ELF-1 (cell line): ENCODE data around the gene RNF40.

Experiments
- DNase-seq: peaks from one replicate; pipeline ENCODE4 v3.0.0-alpha.2; 2016; ENCODE audit warnings: low read depth, low spot score

Gene RNF40

DNA sequence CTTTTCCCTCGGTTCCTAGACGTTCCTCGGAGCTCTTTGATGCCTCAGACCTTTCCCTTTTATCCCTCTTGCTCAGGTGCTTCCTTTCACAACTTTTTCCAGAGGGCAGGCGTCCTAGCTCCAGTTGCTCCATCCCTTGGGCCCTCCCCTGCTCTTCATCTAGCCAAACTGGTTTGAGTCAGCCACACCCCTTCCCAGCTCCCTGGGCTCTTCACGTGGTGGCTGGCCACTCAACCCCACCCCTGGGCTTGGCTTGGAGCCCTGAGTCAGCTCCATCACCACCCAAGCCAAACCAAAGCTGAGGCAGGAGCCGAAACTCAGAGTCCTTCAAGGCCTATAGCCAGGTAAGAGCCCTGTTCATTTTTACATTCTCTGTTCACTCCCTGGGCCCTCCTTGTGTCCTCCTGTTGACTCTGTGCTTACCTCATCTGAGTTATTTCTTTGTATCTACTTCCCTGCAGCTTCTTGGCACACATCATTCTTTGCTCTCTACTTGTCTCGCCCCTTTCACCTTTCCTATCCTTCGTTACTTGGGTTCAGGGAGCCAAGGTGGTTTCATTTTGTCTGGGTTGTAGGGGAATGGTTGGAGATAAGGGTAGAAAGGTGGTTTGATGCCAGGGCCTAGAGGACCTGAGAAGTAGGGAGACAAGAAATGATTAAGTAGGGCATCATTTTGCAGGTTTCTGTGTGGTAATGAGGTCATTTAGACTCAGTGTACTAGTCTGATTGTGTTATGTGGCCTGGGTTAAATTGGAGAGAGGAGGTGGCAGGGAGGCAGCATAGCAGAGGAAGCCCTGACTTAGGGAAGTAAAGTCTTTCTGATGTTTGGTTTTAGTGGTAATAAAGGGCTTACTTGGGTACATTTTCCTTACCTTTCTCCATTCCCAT lies 21.5 kb upstream of the RNF40 start:
- peak; percentile 88 for DNase-seq

DNA sequence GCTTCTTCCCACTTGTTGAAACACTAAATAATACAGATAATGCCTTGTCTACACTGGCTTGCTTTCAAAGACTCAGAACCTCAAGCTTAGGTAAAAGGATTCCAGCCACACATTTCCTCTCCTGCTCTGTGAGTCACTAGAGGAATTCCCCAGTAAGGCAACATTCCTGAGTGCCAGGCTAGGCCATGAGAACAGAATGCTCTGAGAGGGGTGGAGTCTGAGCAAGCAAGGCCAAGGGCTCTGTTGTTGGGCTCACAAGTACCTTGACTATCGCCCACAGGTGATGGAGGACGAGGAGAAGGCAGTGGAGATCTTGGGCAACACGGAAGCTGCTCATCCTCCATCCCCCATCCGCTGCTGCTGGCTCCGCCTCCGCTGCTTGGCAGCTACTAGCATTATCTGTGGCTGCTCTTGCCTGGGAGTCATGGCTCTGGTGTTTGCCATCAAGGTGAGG lies 20.6 kb upstream of the RNF40 start:
- peak; percentile 73 for DNase-seq

DNA sequence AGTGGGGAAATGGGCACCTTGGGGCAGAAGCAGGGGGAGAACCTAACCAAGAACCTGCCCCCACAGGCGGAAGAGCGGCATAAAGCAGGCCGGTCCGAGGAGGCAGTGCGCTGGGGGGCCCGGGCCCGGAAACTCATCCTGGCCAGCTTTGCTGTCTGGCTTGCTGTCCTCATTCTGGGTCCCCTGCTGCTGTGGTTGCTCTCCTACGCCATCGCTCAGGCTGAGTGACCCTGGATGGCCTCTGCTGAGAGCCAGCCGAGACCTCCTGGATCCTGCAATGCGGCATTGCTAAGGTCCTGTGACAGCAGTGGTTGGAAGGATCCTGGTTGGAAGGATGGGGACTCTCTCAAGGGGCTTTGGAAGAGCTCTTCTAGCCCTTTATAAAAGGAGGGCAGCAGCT lies 18.4 kb upstream of the RNF40 start:
- DNase-seq, result no peak

DNA sequence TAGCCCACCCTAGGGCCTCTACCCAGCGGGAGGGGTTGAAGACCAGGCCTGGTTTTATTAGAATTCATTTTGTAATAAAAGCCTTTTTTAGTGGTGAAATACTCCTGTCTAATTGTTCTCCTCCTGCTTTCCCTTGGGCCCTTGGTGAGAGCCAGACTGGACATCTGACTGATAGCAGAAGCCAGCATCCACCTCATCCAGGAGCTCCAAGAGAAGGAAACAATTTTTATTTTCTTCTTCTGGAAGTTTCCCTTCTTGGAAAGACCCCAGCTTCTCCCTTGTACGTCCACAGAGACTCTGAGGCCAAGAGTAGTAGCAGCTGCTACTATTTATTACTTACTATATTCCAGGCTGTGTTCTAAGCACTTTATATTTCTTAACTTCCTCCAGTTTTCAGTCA lies 17.9 kb upstream of the RNF40 start:
- no peak for DNase-seq

DNA sequence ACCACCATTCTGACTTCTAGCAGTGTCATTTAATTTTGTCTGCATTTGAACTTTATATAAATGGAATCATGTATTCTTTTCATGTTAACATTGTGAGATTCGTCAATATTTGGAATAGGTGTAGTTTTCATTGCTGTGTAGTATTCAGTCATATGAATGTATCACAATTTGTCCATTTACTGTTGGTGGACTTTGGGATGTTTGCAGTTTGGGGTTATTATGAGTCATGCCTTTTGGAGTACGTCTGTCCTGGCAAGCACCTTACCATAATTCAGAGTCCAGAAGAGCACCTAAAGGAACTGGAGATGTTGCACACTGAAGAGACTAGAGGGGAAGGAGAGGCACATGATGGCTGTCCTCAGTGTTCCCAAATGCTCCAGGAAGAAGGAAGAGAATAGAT lies 17.0 kb upstream of the RNF40 start:
- no peak for DNase-seq

DNA sequence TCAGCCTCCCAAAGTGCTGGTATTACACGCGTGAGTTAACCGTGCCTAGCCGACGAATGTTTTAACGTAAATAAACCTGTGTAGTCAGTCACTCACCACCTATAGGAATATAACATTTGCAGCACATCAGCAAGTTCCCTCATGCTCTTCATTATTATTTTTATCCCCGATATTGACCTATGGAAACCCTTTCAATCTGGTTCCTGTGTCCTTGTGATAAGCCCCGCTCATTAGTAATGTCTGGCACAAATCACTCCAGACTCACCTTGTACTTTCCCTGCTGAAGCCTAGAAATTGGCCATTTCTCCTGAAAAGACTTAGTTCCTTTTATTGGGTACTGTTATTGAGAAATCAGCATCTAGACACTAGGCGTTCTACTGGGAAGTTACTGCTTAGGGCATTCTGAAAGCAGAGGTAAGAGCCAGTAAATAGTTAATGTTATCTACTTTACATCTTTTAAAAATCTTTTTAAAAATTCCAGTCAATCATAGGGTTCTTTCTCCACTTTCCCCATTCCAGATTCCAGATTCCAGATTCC lies 15.4 kb upstream of the RNF40 start:
- DNase-seq, result no peak

DNA sequence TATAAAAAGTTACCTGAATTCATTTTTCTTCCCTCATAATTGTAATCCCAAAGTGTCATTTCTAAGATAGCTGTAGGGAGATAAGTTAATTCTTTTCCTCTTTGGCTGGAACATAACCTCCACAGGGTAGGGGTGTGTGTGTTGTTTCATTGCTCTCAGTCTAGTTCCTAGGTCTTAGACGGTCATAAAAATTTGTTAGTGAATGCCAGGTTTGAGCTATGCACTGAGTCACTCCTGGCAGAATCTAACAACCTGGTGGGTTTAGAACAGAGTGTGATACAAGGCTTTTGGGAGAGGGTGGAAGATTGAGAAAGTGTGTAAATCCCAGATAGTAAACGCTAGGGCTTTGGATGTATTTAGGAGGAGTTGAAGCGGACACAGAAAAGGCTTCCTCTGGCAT lies 14.8 kb upstream of the RNF40 start:
- DNase-seq, result no peak

DNA sequence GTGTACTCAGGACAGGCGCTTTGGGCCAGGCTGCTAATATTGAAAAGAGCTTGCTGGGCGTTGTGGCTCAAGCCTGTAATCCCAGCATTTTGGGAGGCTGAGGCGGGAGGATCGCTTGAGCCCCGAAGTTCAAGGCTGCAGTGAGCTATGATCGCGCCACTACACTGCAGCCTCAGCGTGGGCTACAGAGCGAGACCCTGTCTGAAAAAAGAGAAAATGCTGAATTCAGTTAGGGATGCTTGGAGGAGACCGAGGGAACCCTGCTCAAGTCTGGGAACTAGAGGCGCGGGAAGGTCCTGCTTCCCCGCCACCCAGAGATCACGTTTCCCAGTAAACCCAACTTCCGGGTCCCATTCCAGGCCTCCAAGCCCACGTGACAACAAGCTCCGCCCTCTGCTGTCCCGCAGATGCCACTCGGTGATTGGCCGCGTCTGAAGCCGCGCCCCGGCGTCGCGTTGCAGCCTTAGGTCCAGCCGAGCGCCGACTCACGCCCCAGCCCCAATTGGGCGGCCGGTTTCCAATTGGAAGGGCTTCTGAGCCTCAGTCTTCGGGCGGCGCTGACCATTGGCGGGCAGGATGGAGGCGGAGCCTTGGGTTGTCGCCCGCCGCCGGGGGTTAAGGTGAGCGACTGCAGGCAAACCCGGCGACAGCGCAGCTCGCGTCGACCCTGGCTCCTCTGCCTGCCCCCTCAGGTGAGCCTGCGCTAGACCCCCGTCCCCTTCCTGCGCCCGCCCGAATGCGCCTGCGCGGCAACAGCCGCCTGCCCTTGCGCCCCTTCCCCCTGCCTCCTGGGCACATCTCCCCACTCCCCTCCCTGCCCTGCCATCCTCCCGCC lies 14.1 kb upstream of the RNF40 start, which contains the start of gene PHKG2:
PHKG2 (plus strand) TSS at position 627 of the 835 bp plus-strand sequence. CDS start 396 bp downstream, outside the sequence.
- DNase-seq, result peak; percentile 100

DNA sequence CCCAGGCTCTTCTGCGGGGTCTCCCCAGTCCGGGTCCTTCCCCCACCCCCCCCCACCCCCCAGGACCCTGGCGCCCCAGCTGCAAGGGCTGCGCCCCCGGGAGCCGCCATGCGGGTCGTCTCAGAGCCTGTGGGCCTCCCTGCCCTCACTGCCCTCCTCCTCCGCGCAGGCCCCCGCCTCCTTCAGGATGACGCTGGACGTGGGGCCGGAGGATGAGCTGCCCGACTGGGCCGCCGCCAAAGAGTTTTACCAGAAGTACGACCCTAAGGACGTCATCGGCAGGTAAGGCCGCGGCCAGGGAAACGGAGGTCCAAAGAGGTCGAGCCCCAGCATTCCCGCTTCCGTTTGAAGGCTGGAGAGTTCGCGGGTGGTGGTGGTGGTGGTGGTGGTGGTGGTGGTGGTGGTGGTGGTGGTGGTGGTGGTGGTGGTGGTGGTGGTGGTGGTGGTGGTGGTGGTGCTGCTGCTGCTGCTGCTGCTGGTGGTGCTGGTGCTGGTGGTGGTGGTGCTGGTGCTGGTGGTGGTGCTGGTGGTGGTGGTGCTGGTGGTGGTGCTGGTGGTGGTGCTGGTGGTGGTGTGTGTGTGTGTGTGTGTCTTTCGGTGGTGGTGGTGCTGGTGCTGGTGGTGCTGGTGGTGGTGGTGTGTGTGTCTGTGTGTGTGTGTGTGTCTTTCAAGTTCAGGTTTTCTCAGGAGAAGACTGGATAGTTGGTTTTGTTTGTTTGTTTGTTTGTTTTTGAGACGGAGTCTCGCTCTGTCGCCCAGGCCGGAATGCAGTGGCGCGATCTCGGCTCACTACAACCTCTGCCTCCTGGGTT lies 13.3 kb upstream of the RNF40 start:
- peak; percentile 34 for DNase-seq

DNA sequence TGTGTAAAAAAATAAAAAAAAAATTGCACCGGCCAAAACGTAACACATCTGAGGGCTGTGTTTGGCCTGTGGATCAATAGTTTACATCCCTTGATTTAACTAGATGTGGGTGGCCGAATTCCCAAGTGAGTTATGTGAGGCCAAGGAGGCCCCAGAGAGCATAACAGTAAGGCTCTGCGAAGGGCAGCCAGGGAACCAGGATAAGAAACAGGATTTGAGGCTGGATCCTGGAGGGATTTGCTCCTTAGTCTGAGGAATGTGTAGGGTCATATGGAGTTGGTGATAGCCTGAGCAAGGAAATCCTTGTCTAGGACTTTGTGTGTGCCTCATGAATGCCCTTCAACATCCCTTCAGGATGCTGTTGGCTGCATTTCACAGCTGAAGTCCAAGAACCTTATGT lies 11.9 kb upstream of the RNF40 start:
- no peak for DNase-seq

DNA sequence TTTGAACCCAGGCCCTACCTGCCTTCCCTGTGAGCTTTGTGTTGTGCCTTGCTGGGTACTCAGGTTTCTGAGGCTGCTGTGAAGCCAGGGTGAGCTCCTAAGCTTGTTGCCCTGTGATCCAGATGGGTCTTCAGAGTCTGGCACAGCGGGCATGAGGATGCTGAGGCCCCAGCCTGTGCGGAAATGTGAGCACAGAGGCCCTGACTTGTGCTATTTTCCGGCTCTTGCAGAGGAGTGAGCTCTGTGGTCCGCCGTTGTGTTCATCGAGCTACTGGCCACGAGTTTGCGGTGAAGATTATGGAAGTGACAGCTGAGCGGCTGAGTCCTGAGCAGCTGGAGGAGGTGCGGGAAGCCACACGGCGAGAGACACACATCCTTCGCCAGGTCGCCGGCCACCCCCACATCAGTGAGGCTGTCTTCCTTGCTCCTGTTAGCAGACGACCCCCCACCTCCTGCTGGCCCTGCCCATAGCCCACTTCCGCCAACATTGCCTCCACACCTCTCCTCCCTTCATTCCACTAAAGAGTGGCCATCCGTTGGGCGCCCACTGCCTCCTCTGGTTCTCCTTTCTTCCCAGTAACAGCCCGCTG lies 11.2 kb upstream of the RNF40 start:
- no peak for DNase-seq

DNA sequence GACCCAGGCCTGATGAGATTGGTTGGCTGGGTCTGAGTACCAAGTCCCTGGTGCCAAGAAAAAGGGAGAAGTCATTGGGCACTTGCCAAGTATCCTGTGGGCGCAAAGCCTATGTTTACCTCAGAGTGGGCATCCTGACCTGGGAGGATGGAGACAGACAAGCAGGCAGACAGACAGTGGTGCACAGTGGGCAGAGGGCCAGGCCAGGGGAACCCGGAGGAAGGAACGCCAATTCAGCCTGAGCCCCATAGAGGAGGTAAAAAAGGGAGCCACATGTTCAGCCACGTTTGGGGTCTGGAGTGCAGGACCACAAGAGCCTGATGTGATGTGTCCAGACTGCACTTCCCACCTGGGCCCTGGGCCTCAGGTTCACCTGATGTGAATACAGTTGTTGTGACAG lies 8.5 kb upstream of the RNF40 start:
- DNase-seq, result no peak

DNA sequence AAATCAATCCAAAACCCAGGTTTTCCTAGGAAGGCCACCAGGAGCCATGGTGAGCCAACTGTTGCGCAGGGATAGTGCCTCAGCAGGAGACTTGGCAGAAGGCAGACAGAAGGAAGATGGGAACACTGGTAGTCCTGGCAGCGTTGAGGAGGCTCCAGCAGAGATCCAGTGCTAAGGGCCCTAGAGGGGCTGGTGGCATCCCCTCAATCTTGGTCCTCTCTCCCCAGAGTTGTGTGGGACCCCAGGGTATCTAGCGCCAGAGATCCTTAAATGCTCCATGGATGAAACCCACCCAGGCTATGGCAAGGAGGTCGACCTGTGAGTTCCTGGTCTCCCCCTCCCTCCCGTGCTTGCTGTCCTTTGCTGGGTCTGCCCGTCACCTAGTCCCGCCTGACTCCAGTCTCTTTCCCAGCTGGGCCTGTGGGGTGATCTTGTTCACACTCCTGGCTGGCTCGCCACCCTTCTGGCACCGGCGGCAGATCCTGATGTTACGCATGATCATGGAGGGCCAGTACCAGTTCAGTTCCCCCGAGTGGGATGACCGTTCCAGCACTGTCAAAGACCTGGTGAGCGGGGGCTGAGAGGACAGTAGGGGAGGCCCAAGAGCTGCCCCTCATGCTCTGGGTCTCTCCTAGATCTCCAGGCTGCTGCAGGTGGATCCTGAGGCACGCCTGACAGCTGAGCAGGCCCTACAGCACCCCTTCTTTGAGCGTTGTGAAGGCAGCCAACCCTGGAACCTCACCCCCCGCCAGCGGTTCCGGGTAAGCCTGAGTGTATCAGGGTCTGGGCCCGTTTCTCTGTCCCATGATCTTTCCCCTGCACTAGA lies 6.0 kb upstream of the RNF40 start:
- no peak for DNase-seq

DNA sequence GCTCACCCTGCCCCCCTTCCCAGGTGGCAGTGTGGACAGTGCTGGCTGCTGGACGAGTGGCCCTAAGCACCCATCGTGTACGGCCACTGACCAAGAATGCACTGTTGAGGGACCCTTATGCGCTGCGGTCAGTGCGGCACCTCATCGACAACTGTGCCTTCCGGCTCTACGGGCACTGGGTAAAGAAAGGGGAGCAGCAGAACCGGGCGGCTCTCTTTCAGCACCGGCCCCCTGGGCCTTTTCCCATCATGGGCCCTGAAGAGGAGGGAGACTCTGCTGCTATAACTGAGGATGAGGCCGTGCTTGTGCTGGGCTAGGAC lies 5.4 kb upstream of the RNF40 start:
- no peak for DNase-seq

DNA sequence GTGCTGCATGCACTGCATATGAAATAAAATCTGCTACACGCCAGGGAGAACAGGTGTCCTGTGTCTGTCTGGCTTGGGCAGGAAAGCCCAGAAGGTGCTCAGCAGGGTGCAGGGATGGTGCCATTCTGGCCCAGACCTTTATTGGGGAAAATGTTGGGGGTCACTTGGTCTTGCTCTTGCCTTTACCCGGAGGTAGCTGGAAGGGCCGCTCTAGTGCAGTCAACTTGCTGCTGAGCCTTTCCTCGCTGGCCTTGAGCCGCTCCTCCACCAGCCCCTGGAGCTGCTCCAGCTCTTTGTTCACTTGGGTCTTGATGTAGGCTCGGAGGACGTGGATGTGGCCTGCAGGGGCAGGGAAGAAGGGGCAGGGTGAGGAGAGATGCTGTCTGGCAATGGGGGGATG lies 4.8 kb upstream of the RNF40 start:
- DNase-seq, result no peak

DNA sequence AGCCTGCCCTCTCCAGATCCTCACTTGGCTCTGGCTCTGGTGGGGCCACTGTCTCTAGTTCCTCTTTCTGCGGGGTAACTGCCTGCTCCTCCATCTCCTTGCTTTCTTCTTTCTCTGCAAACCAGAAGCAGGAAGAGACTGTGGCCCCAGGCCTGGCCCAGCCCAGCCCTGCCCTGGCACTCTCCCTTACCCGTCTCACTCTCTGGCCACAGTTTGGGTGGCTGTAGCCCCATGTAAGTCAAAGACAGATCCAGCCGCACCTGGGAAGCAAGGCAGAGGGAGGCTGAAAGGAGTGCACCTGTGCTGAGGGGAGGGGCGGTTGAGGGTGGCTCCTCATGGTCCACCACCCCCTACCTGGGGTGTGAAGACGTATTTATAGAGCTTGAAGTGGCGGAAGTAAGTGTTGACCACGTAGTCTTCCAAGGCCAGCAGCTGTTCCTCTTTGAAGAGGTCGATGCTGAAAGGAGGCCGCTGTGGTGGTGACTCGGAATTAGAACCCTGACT lies 3.1 kb upstream of the RNF40 start:
- DNase-seq, result no peak

DNA sequence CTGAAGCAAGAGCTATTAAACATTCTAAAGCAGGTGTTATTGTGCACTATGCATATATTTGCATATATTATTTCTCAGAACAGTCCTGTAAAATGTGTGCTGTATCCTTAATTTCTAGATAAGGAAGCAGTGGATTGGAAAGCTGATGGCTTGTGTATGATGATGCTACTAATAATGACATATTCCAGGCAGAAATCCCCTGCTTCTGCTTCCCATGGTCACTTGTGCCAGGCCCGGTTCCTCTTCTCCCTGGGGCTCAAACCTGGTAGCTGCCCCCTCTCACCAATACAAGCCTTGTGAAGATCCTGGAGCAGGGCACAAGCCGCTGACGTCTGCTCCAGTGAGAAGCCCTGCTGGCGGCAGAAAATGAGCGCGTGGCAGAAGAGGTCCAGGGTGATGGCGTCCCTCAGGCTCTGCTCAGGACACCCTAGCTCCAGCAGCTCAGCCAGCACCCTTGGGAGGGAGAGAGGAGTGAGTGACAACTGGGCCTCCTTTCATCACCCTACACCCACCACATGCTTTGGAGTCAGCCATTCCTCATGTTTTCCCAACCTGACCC lies 2.0 kb upstream of the RNF40 start:
- no peak for DNase-seq

DNA sequence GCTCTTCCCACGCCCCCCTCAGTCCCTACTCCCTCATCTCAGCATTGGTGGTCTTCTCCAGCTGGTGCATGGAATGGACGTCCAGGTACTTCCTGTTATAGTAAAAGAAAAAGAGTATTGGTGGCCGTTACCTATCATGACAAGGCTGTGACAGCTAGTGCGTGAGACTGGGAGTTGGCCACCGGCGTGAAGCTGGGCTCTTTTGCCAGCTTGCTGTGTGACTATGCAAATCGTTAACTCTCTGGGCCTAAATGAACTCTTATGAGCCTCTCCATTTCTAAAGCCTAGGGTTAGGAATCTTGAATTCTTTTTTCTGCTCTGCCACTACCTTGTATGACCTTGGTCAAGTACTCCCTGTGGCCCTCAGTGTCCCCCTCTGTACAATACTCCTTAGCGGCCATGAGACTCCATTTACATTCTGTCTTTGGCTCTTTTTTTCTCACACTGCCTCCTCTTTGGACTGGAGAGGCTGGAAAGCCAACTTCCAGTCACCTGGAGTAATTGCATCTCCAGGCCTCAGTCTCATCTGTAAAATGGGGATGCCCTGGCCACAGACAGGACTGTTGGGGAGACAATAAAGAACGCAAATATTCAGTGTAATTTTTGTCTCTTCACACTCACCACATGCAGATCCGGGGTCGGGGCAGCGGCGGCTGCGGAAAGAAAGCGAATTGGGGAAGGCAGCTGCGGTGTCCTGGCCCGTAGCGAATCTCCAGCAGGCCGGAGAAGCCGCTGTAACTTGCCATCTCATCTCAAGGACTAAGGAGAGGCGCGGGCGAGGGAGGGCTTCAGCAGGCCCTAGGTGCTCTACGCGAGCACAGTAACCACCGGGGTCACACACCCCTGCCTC lies 1.3 kb upstream of the RNF40 start:
- DNase-seq, result no peak

DNA sequence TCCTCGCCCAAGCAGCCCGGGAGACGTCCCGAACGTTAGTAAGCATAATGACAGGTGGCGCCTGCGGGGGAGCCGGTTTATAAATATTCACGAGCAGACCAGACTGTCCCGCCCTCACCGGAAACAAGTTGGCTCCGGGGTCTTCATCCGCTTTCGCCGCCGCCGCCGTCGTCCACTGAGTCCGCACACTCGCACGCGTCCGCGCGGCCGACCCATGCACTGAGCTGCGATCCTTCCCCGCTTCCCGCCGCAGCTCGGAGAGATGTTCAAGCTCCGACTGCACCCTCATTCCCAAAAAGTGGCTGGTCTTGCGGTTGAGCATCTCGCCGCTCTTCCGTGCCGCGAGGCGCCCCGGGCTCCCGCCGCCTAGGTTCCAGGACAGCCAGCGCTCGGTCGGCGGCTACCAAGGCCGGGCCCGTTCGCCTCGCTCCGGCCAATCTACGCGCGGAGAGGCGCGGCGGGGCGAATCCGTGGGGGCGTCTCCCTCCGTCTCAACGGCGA lies 645 bp upstream of the RNF40 start:
- DNase-seq, result peak; percentile 71
